ENCODE data around the gene TEX14. TPM values are rescaled to one million over a fixed set of nuclear protein-coding genes. Genes with fewer than 3 reads are reported as not detected.

Gene TEX14
- polyA plus RNA-seq, 2 of the 4 experiments (the other 2 are of a cell fraction) = 0.04 to 0.12 TPM

DNA sequence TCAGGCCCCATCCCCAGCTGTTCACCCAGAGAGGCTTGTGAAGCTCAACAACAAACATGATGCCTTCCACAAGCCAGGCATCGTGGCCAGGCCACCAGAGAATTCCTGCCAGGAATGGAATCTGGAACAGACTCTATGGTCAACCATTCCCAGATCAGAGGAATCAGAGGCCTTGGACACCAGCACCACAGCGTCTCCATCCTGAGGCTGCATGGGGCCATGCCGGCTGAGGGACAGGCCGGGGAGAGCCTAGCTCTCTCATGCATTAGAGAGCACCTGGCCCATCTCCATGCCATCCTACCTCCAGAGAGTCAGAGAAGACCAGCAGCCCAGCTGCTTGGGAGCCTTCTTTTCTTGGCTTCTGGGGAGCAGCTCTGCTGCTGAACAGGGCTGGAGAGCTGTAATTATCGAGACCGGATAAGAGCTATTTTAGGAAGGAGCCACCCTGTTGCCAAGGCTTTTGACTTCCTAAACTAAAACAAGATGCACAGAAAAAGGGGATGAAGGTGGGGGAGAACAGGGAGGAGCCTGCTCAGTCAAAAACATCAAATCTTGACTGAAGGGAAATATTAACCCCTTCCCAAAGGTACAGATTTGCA lies 152.9 kb downstream of the TEX14 start:
- H3K4me2 ChIP-seq = no peak overlapping the region
- H3K4me3 ChIP-seq = no peak overlapping the region
- peaks cover 24% of the 10 kb centered on the region for H3K4me1 ChIP-seq
- POLR2A ChIA-PET = interaction anchor here (0.5 to 1.1 kb wide), 3 partner anchors 12 to 120 kb away, joined by 3 to 5 read pairs (median 3); no protein-coding TSS in a partner anchor
- H3K27ac ChIP-seq = no peak overlapping the region
- FAIRE-seq (no peak), DNase-seq (ENCODE audit: low read depth in 1 of 2, low spot score in 1 of 2) (no peak), ATAC-seq (no peak)
- TF ChIP-seq CBX8 (IDR thresholded peaks at IDR 0.05) = no peak
- TF ChIP-seq ESRRA (IDR thresholded peaks at IDR 0.05; ENCODE audit: borderline replicate concordance, low read length) = no peak
- TF ChIP-seq CEBPB (IDR thresholded peaks at IDR 0.05) = no peak
- TF ChIP-seq RAD21 (conservative IDR thresholded peaks at IDR 0.05 in 1 of 2, IDR thresholded peaks at IDR 0.05 in 1 of 2) = no peak
- no peak for TF ChIP-seq FOXS1 (CRISPR knock-in tag; IDR thresholded peaks at IDR 0.05)
- TF ChIP-seq, protein P1, sequence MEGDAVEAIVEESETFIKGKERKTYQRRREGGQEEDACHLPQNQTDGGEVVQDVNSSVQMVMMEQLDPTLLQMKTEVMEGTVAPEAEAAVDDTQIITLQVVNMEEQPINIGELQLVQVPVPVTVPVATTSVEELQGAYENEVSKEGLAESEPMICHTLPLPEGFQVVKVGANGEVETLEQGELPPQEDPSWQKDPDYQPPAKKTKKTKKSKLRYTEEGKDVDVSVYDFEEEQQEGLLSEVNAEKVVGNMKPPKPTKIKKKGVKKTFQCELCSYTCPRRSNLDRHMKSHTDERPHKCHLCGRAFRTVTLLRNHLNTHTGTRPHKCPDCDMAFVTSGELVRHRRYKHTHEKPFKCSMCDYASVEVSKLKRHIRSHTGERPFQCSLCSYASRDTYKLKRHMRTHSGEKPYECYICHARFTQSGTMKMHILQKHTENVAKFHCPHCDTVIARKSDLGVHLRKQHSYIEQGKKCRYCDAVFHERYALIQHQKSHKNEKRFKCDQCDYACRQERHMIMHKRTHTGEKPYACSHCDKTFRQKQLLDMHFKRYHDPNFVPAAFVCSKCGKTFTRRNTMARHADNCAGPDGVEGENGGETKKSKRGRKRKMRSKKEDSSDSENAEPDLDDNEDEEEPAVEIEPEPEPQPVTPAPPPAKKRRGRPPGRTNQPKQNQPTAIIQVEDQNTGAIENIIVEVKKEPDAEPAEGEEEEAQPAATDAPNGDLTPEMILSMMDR (IDR thresholded peaks at IDR 0.05) = no peak
- no peak for TF ChIP-seq FOSL2 (IDR thresholded peaks at IDR 0.05)
- TF ChIP-seq FOSL2 (CRISPR knock-in tag; IDR thresholded peaks at IDR 0.05) = no peak
- TF ChIP-seq HDAC2 (IDR thresholded peaks at IDR 0.05) = no peak
- TF ChIP-seq JUN (IDR thresholded peaks at IDR 0.05) = no peak
- no peaks in the 10 kb centered on the region for H3K9me3 ChIP-seq
- CTCF ChIA-PET = interaction anchor here (1.2 to 15.8 kb wide), 4 partner anchors 17 to 466 kb away, joined by 3 to 187 read pairs (median 10); no protein-coding TSS in a partner anchor
- WGBS (ENCODE audit: missing lambda C conversion rate) = 69% methylated on average over 3 of the region's 6 CpGs

DNA sequence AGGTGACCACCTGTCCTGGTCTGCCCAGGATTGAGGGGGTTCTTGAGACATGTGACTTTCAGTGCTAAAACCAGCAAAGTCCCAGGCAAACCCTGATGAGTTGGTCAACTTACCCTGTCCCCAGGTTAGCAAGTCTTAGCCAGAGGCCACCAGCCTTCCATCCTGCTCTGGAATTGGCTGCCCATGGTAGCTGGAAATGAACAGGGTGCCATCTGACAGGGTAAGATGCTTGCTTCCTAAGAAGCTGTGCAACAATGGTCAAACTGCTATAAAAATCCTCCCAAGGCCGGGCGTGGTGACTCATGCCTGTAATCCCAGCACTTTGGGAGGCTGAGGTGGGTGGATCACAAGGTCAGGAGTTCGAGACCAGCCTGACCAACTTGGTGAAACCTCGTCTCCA lies 154.6 kb downstream of the TEX14 start:
- CTCF ChIA-PET = interaction anchor here (0.7 to 15.8 kb wide), 6 partner anchors 11 to 144 kb away, joined by 3 to 187 read pairs (median 4); no protein-coding TSS in a partner anchor
- FAIRE-seq = no peak

More for the DNA sequence above, 154.6 kb downstream of the TEX14 start:
- Histone ChIP-seq H3K27ac (no peak overlapping the region; a peak in 1 of 6 replicates), H3K4me3 (no peak overlapping the region), H3K9me3 (no peaks in the 10 kb centered on the region), H3K4me2 (no peak overlapping the region), H3K4me1 (peaks cover 24% of the 10 kb centered on the region)
- 38% methylated on average over 4 of the region's 4 CpGs for WGBS (ENCODE audit: missing lambda C conversion rate)
- TF ChIP-seq KDM1A (IDR thresholded peaks at IDR 0.05; ENCODE audit: low read depth) (no peak), HEYL (CRISPR knock-in tag; IDR thresholded peaks at IDR 0.05) (no peak), RCOR1 (IDR thresholded peaks at IDR 0.05; ENCODE audit: low read depth, low read length) (no peak), CBX8 (IDR thresholded peaks at IDR 0.05) (no peak), RFX5 (IDR thresholded peaks at IDR 0.05) (no peak), CBX2 (IDR thresholded peaks at IDR 0.05; ENCODE audit: borderline replicate concordance, low read depth) (no peak), MYC (IDR thresholded peaks at IDR 0.05; ENCODE audit: borderline replicate concordance, low read length) (no peak), HDAC2 (IDR thresholded peaks at IDR 0.05) (no peak), EHF (CRISPR knock-in tag; IDR thresholded peaks at IDR 0.05) (no peak), RARB (CRISPR knock-in tag; IDR thresholded peaks at IDR 0.05) (no peak), SREBF2 (IDR thresholded peaks at IDR 0.05) (no peak), ZC3H11A (IDR thresholded peaks at IDR 0.05) (no peak), HOXA7 (CRISPR knock-in tag; IDR thresholded peaks at IDR 0.05) (no peak), POLR2A (IDR thresholded peaks at IDR 0.05; ENCODE audit: low read length) (no peak), RAD21 (conservative IDR thresholded peaks at IDR 0.05 in 1 of 2, IDR thresholded peaks at IDR 0.05 in 1 of 2) (no peak)
- TF ChIP-seq, protein P2, sequence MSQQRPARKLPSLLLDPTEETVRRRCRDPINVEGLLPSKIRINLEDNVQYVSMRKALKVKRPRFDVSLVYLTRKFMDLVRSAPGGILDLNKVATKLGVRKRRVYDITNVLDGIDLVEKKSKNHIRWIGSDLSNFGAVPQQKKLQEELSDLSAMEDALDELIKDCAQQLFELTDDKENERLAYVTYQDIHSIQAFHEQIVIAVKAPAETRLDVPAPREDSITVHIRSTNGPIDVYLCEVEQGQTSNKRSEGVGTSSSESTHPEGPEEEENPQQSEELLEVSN (IDR thresholded peaks at IDR 0.05; ENCODE audit: borderline replicate concordance, low read depth) = no peak
- TF ChIP-seq, protein P3, sequence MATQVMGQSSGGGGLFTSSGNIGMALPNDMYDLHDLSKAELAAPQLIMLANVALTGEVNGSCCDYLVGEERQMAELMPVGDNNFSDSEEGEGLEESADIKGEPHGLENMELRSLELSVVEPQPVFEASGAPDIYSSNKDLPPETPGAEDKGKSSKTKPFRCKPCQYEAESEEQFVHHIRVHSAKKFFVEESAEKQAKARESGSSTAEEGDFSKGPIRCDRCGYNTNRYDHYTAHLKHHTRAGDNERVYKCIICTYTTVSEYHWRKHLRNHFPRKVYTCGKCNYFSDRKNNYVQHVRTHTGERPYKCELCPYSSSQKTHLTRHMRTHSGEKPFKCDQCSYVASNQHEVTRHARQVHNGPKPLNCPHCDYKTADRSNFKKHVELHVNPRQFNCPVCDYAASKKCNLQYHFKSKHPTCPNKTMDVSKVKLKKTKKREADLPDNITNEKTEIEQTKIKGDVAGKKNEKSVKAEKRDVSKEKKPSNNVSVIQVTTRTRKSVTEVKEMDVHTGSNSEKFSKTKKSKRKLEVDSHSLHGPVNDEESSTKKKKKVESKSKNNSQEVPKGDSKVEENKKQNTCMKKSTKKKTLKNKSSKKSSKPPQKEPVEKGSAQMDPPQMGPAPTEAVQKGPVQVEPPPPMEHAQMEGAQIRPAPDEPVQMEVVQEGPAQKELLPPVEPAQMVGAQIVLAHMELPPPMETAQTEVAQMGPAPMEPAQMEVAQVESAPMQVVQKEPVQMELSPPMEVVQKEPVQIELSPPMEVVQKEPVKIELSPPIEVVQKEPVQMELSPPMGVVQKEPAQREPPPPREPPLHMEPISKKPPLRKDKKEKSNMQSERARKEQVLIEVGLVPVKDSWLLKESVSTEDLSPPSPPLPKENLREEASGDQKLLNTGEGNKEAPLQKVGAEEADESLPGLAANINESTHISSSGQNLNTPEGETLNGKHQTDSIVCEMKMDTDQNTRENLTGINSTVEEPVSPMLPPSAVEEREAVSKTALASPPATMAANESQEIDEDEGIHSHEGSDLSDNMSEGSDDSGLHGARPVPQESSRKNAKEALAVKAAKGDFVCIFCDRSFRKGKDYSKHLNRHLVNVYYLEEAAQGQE (IDR thresholded peaks at IDR 0.05) = no peak
- TF ChIP-seq, protein P4, sequence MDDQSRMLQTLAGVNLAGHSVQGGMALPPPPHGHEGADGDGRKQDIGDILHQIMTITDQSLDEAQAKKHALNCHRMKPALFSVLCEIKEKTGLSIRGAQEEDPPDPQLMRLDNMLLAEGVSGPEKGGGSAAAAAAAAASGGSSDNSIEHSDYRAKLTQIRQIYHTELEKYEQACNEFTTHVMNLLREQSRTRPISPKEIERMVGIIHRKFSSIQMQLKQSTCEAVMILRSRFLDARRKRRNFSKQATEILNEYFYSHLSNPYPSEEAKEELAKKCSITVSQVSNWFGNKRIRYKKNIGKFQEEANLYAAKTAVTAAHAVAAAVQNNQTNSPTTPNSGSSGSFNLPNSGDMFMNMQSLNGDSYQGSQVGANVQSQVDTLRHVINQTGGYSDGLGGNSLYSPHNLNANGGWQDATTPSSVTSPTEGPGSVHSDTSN (IDR thresholded peaks at IDR 0.05) = no peak
- TF ChIP-seq, protein P5, sequence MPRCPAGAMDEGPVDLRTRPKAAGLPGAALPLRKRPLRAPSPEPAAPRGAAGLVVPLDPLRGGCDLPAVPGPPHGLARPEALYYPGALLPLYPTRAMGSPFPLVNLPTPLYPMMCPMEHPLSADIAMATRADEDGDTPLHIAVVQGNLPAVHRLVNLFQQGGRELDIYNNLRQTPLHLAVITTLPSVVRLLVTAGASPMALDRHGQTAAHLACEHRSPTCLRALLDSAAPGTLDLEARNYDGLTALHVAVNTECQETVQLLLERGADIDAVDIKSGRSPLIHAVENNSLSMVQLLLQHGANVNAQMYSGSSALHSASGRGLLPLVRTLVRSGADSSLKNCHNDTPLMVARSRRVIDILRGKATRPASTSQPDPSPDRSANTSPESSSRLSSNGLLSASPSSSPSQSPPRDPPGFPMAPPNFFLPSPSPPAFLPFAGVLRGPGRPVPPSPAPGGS (IDR thresholded peaks at IDR 0.05) = no peak
- TF ChIP-seq, protein P1 (IDR thresholded peaks at IDR 0.05) = no peak
- DNase-seq (ENCODE audit: low read depth in 1 of 2, low spot score in 1 of 2) (no peak), ATAC-seq (no peak)
- POLR2A ChIA-PET = interaction anchor here (5.2 kb wide), 1 partner anchor 95 kb away, joined by 37 read pairs; no protein-coding TSS in a partner anchor
